Amniotic stem cell (primary cell): Measurements from ENCODE around the gene SLC22A4.

Experiments
- DNase-seq: peaks from one replicate; lab custom pipeline; 2025; lab: John Stamatoyannopoulos, UW

Gene SLC22A4

GRCh38 chr5:132342291-132343180, 48.3 kb downstream of the SLC22A4 start:
- no peak for DNase-seq

GRCh38 chr5:132344775-132345514, 50.8 kb downstream of the SLC22A4 start:
- DNase-seq = no peak

GRCh38 chr5:132353486-132353995, 59.3 kb downstream of the SLC22A4 start:
- DNase-seq = no peak

GRCh38 chr5:132354381-132355139, 60.4 kb downstream of the SLC22A4 start:
- DNase-seq = no peak

- no peak for DNase-seq
Observed at GRCh38 chr5:132355140-132355765, 61.1 kb downstream of the SLC22A4 start.

- DNase-seq = no peak
Observed at GRCh38 chr5:132358775-132359174, 64.6 kb downstream of the SLC22A4 start.

- DNase-seq = no peak
Observed at GRCh38 chr5:132362086-132362485, 67.9 kb downstream of the SLC22A4 start.

- peak; percentile 76 for DNase-seq
Observed at GRCh38 chr5:132363431-132364112, 69.4 kb downstream of the SLC22A4 start.

- DNase-seq = no peak
Observed at GRCh38 chr5:132364319-132364718, 70.1 kb downstream of the SLC22A4 start.

- DNase-seq = no peak
Observed at GRCh38 chr5:132365213-132365612, 71.0 kb downstream of the SLC22A4 start.

GRCh38 chr5:132368186-132368585, 74.0 kb downstream of the SLC22A4 start:
- DNase-seq = no peak

- DNase-seq = no peak
Observed at GRCh38 chr5:132369007-132369473, 74.8 kb downstream of the SLC22A4 start.

- no peak for DNase-seq
Observed at GRCh38 chr5:132369474-132370180, 75.4 kb downstream of the SLC22A4 start, which contains the start of gene SLC22A5. SLC22A5 (plus strand) TSS chr5:132369710; CDS start chr5:132369973, 263 bp downstream.

GRCh38 chr5:132370181-132370970, 76.2 kb downstream of the SLC22A4 start:
- no peak for DNase-seq

GRCh38 chr5:132370971-132371602, 76.9 kb downstream of the SLC22A4 start:
- DNase-seq = no peak

GRCh38 chr5:132371603-132371994, 77.4 kb downstream of the SLC22A4 start:
- DNase-seq = no peak

- no peak for DNase-seq
Observed at GRCh38 chr5:132372127-132372526, 77.9 kb downstream of the SLC22A4 start.

GRCh38 chr5:132372542-132372941, 78.3 kb downstream of the SLC22A4 start:
- DNase-seq = no peak

GRCh38 chr5:132375957-132376356, 81.8 kb downstream of the SLC22A4 start:
- DNase-seq = no peak
